HG03565 (cell line): ENCODE results near the gene TRNAU1AP.
"Not testable (repeated sequence)": the region's sequence is repeated elsewhere in the genome, so short reads cannot be mapped to it uniquely, and the experiment has no call there.

ENCODE experiments used
- ATAC-seq: cut with Tn5 transposase; IDR thresholded peaks from one replicate; pipeline ENCODE4 v1.9.1; 2021; ENCODE audit warnings: mild to moderate bottlenecking, moderate library complexity; ENCODE audit not compliant: unreplicated experiment

Gene TRNAU1AP

DNA sequence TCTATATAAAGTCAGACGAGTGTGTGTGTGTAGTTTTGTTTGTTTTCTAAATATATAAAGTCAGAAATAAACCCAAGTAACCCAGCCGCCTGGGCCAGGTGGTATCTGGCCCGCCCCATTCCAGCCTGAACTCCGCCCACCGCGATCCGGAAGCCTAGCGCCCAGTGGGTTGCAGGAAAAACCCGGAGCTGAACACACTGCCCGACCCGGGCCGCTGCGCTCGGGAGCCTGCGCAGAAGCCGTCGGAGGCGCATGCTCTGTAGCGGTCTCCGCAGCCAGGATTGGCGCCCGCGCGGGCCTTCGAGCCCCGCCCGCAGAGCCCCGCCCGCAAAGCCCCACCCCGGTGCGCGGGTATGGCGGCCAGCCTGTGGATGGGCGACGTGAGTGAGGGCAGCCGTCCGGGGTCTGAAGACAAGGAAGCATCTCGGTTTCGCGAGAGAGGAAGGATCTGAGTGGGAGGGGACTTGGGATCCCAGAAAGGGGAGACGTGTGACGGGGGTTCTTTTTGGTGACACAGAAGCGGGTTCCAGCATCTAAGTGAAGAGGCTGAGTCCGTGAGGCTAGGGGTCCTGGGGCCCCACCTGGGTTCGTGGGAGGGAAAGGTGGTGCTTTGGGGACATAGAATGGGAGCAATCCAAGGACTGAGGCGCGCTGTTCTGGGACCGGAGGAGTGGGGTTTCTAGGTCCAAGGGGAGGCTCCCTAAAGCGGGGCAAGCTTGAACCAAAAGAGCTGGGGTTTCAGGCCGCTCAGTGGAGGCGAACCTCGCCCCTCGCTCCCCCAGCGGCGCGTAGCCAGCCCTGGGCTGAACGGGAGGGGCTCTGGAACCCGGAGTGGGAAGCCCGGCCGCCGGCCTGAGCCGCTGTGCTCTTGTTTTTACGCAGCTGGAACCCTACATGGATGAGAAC lies at the start of gene TRNAU1AP:
Gene TRNAU1AP, plus strand, starts transcription at position 328 of the 906 bp plus-strand sequence. Its CDS starts 26 bp downstream, at position 354.
- ATAC-seq: peak; percentile 86

DNA sequence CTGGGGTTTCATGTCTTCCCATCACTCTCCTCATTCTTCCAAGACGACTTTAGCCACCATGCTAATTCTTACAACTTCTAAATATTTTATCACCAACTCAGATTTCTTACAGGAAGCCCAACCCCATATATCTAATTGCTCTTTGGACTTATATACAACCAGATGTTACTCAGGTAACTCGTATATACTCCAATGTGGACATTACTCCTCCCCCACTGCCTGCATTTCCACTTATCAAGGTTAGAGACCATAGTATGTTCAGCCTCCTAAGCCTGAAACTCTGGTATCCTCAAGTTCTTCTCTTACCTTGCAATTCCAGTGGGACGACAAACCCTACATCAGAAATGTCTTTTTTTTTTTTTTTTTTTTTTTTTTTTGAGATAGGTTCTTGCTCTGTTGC lies 49.8 kb upstream of the TRNAU1AP start:
- no peak for ATAC-seq

DNA sequence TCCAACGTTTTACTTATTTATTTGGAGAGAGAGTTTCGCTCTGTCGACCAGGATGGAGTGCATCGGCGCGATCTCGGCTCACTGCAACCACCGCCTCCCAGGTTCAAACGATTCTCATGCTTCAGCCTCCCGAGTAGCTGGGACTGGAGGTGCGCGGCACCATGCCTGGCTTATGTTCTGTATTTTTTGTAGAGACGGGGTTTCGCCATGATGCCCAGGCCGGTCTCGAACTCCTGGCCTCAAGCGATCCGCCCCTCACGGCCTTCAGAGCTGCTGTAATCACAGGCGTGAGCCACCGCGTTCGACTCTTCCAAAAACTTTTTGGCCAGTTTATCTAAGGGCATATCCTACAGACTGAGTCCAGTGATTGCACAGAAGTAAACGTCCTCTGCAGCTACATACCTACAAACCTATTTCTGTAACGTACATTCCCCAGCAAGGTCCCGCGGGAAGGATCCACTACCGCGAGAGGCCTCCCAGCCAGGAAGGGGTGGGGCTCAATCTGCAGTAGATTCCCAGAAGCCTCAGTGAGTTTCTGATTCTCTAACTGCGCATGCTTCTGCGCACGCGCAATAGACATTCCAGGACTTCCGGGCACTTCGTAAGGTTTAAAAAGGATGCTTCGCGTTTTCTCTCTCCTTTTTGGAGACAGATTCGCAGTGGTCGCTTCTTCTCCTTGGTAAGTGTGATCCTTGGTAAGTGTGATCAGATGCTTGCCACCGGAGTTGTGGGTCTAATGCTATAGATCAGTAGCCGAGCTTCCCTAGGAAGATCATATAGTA lies 47.3 kb upstream of the TRNAU1AP start, which contains the start of gene RCC1:
Gene RCC1, plus strand, starts transcription at position 638 of the 782 bp plus-strand sequence. CDS start 23,824 bp downstream, outside the sequence.
- peak; percentile 72 for ATAC-seq

DNA sequence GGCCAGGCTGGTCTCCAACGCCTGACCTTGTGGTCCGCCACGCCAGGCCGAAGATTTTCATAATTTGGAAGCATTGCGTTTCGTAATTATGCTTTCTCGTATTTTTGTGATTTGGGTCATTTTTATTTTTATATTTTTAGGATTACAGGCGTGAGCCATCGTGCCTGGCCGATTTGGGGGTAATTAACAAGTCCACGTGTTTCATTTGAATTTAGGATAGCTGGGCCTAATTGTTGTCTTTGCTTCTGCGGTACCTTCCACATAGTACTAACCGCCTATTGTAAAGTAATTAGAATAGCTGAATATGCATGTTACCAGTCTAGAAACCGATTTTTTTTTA lies 46.0 kb upstream of the TRNAU1AP start:
- no peak for ATAC-seq

DNA sequence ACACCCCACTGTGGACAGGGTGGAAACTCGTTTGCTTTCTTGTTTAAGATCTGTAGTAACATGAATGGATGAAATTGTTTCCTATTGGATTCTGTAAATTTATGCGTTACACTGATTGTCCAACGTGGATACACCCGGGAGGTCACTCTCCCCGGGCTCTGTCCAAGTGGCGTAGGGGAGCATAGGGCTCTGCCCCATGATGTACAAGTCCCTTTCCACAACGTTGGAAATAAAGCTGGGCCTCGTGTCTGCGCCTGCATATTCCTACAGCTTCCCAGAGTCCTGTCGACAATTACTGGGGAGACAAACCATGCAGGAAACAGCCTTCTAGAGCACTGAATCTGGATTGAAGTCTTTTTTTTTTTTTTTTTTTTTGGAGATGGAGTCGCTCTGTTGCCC lies 45.6 kb upstream of the TRNAU1AP start:
- ATAC-seq: no peak

DNA sequence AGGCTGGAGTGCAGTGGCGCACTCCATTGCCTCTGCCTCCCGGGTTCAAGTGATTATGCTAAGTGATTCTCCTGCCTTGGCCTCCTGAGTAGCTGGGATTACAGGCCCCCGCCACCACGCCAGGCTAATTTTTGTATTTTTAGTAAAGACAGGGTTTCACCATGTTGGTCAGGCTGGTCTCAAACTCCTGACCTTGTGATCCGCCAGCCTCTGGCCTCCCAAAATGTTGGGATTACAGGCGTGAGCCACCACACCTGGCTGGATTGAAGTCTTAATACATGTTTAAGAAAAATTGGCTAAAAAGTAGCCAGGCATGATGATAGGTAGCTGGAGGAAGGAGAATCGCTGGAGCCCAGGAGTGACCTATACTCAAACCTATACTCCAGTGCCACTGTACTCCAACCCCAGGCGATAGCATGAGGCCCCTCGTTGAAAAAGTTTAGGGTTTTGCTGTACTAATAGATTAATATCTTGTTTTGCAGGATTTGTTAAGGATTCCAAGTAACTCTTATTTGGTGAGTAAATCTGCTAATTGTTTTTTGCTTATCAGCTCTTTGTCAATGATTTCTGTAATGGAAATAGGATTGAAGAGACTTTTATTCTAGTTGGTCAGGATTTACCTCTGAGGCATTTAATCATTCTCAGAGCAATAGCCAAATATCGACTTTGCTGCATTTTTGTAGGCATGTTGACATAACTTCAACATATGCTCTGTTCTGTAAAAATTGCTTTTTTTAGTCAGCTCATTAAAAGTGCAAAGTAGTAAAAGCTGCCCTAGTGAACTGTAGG lies 45.0 kb upstream of the TRNAU1AP start:
- no peak for ATAC-seq

DNA sequence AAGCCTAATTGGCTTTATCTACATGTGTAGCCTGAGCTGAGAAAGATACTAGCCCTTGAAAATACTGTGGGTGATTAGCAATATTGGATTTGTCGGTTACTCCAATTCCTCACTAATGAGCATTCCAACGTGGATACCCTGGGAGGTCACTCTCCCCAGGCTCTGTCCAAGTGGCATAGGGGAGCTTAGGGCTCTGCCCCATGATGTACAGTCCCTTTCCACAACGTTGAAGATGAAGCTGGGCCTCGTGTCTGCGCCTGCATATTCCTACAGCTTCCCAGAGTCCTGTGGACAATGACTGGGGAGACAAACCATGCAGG lies 44.5 kb upstream of the TRNAU1AP start:
- no peak for ATAC-seq

DNA sequence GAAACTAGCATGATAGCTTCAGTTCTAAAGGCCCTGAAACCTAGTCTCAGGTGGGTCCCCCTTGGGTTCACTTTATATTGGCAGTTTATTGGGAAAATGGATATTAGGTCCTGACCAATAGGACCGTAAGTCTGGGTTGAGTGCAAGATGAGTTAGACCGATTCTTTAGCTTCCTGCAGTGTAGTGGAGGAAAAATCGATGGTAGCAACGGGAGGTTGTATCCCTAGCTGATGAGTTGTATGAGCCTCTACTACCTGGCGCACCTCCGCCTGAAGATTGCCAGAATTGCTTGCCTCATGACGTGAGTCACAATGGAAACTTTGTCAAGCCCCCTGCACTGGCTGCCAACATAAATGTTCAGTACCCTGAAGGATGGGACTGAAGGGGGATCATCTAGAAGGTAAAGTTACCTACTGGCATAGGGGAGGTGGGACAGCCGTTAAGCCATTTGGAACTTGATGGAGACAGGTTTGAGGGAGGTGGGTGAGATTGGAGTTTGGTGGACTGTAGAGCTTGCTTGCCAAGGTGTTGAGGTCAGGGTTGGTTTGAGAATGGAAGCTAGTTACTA lies 43.1 kb upstream of the TRNAU1AP start:
- no peak for ATAC-seq

DNA sequence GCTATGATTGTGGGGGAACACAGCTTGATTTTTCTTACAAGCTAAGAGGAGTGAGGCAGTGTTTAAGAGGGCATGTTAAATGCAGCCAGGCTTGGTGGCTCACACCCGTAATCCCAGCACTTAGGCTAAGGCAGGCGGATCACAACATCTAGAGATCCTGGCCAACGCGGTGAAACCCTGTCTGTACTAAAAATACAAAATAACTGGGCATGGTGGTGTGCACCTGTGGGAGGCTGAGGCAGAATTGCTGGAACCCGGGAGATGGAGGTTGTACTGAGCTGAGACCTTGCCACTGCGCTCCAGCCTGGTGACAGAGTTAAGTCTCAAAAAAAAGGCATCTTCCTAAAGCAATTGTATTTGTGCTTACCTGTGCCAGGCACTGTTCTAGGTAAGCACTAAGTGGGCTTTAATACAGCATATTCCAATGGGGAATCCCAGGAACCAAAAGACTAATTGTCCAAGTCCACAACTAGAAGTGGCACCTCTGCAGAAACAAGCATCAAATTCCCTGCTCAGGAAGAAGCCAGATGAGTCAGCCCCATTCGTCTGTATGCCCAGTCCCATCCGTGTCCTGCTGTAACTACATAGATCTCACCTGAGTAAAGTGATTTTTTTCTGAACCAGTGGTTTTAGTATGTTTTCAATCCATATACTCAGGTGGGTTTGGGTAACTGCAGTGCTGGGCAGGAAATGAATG lies 42.5 kb upstream of the TRNAU1AP start:
- no peak for ATAC-seq

DNA sequence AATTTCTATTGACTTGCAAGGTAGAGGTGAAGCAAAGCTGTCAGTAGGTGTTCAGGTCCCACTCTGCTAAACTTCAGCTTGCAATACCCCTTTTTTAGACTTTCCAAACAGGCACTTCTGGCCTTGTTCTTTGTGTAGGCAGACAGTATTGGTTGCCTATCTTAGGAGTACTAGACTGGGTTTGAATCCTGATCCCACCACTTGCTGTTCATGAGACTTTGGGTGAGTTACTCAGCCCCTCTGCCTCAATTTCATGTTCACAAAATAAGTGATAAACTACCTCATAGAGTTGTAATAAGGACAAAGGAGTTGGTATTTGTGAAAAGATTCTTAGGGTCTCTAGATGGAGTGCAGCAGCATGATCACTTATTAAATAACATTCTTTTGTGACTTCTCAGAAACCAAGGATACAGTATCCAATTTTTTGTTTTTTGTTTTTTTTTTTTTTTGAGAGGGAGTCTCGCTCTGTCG lies 41.9 kb upstream of the TRNAU1AP start:
- ATAC-seq: no peak

DNA sequence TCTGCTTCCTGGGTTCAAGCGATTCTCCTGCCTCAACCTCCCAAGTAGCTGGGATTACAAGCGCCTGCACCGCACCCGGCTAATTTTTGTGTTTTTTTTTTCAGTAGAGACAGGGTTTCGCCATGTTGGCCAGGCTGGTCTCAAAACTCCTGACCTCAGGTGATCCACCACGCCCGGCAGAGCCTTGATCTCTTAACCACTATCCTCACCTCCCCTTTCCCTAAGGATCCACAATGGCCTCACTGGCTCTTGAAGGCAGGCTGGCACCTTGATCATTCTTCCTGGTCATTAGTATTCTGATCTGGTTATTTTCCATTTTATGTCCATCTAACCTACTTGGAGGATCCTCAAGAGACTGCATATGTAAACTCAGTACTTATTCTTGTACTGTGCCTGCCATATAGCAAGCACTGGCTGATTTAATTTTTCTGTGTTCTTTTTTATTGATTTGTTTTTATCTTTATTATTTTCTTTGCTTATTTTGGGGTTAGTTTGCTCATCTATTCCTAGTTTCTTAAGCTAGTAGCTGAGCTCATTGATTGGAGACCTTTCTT lies 40.8 kb upstream of the TRNAU1AP start:
- no peak for ATAC-seq

DNA sequence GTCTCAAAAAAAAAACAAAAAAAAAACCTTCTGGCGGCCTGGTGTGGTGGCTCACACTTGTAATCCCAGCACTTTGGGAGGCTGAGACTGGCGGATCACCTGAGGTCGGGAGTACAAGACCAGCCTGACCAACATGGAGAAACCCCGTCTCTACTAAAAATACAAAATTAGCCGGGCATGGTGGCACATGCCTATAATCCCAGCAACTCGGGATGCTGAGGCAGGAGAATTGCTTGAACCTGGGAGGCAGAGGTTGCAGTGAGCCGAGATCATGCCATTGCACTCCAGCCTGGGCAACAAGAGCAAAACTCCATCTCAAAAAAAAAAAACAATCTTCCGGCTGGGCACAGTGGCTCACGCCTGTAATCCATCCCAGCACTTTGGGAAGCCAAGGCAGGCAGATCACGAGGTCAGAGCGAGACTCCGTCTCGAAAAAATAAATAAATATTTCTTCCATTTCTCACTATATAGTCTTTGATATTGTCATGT lies 38.4 kb upstream of the TRNAU1AP start:
- not testable (repeated sequence) for ATAC-seq

DNA sequence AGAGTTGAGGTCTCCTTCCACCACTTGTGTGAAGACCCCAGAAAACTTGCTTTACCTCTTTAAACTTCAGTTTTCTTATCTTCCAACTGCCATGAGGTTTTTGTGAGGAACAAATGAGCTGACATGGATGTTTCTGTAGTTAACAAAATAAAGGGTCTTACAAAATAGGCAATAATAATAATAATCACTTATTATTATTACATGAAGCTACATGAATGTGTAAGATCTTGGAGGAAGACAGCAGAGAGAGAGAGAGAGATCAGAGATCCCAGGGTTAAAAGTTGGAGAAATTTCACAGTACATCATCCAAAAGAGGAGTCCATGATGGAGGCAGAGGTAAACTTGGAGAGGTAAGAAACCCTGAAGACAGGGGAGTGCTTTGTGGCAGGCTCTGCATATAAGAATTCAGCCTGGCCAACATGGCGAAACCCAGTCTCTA lies 36.3 kb upstream of the TRNAU1AP start:
- ATAC-seq: no peak

DNA sequence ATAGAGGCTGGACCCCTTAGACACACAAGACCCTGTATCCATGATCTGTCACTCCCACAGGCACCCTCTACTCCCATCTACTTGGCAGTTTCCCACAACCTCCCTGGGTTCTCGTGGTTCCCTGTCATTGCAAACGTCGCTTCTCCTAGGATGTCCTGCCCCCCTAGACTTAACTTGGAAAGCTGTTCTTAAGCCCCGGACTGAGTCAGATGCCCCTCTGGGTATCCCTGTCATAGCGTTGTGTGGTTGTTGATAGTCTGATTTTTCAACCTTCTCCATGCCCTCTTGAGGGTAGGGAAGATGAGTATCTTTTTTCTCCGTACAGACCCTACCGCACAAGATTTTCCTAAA lies 35.3 kb upstream of the TRNAU1AP start:
- peak; percentile 4 for ATAC-seq

DNA sequence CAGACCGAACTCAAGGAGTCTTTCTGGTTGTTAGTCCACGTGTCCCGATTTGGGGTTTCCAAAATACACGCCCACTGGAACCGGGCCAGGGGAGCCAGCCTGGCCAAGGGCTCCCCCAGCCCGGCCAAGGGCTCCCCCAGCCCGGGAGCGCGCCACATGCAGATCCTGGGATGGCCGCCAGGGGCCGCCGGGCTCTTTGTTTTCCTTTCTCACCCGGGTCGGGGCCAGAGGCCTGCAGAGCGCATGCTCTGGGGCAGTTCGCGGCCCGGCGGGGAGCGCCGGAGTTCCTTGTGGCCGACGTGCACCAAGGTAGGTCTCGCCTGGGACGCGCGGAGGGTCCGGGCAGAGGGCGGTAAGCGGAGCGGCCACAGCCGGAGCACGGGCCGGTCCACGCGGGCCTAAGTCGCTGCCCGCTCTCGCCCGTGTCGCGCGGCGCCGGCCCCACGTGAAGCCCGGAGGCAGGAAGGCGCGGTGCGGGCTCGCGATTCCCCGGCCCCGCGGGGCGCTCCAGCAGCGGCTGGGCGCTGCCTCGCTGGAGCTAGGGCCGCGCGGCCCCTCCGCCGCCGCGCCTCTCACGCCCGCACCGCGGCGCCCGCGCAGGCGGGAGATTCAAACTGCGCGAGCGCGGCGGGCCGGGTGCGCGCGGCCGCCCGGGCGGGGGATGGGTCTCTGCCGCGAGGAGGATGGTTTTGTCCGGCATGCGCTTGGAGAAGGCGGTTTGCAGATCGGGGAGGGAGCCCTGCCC lies 34.7 kb upstream of the TRNAU1AP start:
- peak; percentile 71 for ATAC-seq

DNA sequence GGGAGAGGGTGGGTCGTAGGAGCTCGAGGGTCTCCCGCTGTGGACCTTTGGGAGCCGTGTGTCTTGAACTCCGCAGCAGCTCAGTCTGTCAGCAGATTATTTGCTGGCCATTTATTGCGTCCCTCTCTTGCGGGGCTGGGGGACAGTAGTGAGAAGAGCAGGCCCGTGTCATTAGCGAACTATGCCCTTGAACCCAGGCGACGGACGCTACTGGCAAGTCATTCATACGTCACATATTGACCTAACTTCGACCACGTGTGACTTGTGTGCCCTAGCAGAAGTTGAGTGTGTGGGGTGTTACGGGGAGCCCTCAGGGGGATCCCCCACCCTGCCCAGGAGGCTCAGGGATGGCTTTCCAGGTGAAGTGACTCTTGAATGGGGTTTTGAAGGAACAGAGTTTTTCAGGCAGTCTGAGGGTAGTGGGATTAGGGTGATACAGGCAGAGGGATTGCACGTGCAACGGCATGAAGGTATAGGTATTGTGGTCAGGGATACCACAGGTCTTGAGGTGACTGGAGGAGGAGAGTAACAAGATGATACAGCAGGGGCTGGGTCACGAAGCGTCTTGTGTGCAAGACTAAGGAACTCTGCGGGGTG lies 34.0 kb upstream of the TRNAU1AP start:
- ATAC-seq: no peak

DNA sequence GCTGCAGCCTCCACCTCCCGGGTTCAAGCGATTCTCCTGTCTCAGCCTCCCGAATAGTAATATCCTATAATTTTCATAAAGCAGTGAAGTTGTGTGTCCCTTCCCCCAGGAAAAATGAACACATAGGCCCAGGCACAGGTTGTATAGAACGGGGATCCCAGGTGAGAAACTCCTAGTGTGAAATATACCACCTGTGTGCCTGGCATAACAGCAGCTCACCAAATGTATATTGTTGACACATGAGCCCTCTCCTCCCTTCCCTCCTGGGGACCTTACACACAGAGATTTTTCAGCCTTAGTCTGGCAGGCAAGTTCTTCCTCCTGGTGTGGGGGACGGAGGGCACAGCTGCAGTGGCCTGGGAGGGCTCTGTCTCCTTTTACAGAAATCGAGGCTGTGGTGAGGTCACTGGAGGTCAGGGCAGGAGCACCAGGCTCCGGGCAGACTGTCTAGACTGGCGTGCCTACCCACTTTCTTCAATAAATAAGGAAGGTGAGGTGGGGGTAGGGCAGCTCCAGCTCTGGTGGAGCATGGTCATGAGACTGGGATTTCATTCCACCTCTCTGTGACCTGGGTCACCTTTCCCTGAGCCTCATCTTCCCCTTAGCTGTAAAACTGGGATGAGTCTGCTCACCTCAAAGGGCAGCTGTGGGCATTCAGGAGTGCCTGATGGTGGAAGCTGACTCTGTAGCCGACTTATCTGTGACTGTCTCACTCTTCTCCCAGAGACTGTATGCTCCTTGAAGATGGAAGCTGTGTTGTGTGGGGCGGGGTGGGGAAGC lies 32.7 kb upstream of the TRNAU1AP start:
- no peak for ATAC-seq

DNA sequence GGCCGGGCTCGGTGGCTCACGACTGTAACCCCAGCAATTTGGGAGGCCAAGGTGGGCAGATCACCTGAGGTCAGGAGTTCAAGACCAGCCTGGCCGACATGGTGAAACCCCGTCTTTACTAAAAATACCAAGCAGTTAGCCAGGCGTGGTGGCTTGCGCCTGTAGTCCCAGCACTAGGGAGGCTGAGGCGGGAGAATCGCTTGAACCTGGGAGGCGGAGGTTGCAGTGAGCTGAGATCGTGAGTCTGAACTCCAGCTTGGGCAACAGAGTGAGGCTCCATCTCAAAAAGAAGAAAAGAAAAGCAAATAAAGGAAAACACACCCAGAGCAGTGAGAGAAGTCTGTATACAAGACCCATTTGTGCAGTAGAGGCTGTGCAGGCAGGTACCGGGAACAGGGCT lies 32.1 kb upstream of the TRNAU1AP start:
- ATAC-seq: not testable (repeated sequence)
